Endodermal cell (in vitro differentiated cells): Measurements from ENCODE around the gene CDCA8. TPM values are rescaled to one million over a fixed set of nuclear protein-coding genes. Genes with fewer than 3 reads are reported as not detected.

Experiments used
- DNase-seq: peaks from one replicate; pipeline ENCODE4 v3.0.0-alpha.2; 2017
- H3K27ac ChIP-seq: 2 replicates; pipeline ENCODE4 v1.5.1; 2013; ENCODE audit warnings: mild to moderate bottlenecking, low read depth, low read length, moderate library complexity
- H3K27me3 ChIP-seq: 2 replicates; pipeline ENCODE4 v1.6.1; 2013; ENCODE audit warnings: mild to moderate bottlenecking, low read length, moderate library complexity; ENCODE audit not compliant: insufficient read depth, control insufficient read depth, poor library complexity, severe bottlenecking
- H3K36me3 ChIP-seq: 2 replicates; pipeline ENCODE4 v1.7.0; 2013; ENCODE audit warnings: mild to moderate bottlenecking, low read length, moderate library complexity; ENCODE audit not compliant: control insufficient read depth, insufficient read depth
- H3K4me1 ChIP-seq: one replicate; pipeline ENCODE4 v1.7.0; 2013; ENCODE audit warnings: low read length; ENCODE audit not compliant: control insufficient read depth, insufficient read depth
- H3K4me3 ChIP-seq: 2 replicates; pipeline ENCODE4 v1.5.1; 2013; ENCODE audit warnings: mild to moderate bottlenecking, low read length, moderate library complexity
- H3K9ac ChIP-seq: 2 replicates; pipeline ENCODE4 v1.6.1; 2013; ENCODE audit warnings: mild to moderate bottlenecking, low read length, moderate library complexity; ENCODE audit not compliant: poor library complexity, severe bottlenecking; ENCODE audit errors: extremely low read depth
- H3K9me3 ChIP-seq: 2 replicates; pipeline ENCODE4 v1.6.1; 2013; ENCODE audit warnings: mild to moderate bottlenecking, low read length, moderate library complexity; ENCODE audit not compliant: control insufficient read depth
- H3K27ac Mint-ChIP-seq: 2 replicates; pipeline ENCODE4 v1.8.0; 2020; ENCODE audit warnings: mixed read lengths
- H3K27me3 Mint-ChIP-seq: 2 replicates; pipeline ENCODE4 v1.8.0; 2021; ENCODE audit warnings: mild to moderate bottlenecking, mixed read lengths; ENCODE audit not compliant: insufficient read depth
- H3K36me3 Mint-ChIP-seq: 2 replicates; pipeline ENCODE4 v1.8.0; 2020; ENCODE audit warnings: low read depth, mixed read lengths
- H3K4me1 Mint-ChIP-seq: 2 replicates; pipeline ENCODE4 v1.8.0; 2020; ENCODE audit warnings: mixed read lengths
- H3K4me3 Mint-ChIP-seq: 2 replicates; pipeline ENCODE4 v1.8.0; 2020; ENCODE audit warnings: mild to moderate bottlenecking, moderate library complexity, mixed read lengths
- H3K9me3 Mint-ChIP-seq: 2 replicates; pipeline ENCODE4 v1.8.0; 2020; ENCODE audit warnings: mild to moderate bottlenecking, mixed read lengths
- WGBS, 2 experiments: methylation state at CpG; one replicate each; pipeline versions ENCODE4 v1.1.5 to v1.1.7; 2013; ENCODE audit warnings: missing lambda C conversion rate in 2 of 2, mixed read lengths in 1 of 2; ENCODE audit not compliant: insufficient coverage in 1 of 2, insufficient read length in 1 of 2; 5-methylcytosine and 5-hydroxymethylcytosine counted together
- total RNA-seq, 2 donors: library from RNA; stranded (reverse); fragmentation: NEBNext Ultra II Directional in 1 of 2; extraction: Animal tissue kit (Norgen Biotek cat#: 25700) in 1 of 2; gene quantifications; 2 replicates in 1 of 2; 3 replicates in 1 of 2; pipeline ENCODE4 v1.2.1, GENCODE V29; 2021
- TF ChIP-seq, protein P1 (sequence below): fragments of 200-600 bp; sonication (generic); conservative IDR thresholded peaks from 2 replicates; pipeline ENCODE4 v1.5.0; 2021; ENCODE audit warnings: antibody characterized with exemption, mild to moderate bottlenecking

CDCA8 gene
- total RNA-seq, 2 donors from 2014 or later = 27.7 to 49.7 TPM

DNA sequence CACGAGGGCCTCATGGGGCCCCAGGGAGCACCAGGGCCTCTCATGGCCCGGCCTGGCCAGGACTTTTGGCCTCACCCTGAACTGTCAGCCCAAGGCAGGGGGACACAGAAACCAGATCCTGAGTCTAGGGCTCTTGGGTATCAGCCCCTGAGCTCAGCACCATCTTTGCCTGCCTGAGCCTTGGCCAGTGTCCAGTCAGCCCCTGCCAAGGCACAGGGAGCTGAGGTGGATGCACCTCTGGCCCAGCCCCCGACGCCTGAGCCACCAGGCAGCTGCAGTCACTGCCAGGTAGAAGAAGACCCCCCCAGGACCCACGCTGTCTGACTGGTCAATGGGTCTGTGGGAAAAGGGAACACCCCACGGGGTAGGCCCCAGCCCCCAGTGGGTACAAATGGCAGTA lies 25.3 kb downstream of the CDCA8 start:
- Histone ChIP-seq H3K4me1 (no peaks in the 10 kb centered on the region), H3K9me3 (no peaks in the 10 kb centered on the region), H3K27ac (no peak overlapping the region), H3K27me3 (no peaks in the 10 kb centered on the region), H3K36me3 (no peaks in the 10 kb centered on the region), H3K9ac (no peak overlapping the region), H3K4me3 (no peak overlapping the region)
- Mint-ChIP-seq H3K4me3 (no peak overlapping the region), H3K4me1 (no peaks in the 10 kb centered on the region), H3K27me3 (peaks cover 6% of the 10 kb centered on the region), H3K36me3 (no peaks in the 10 kb centered on the region), H3K27ac (no peak overlapping the region), H3K9me3 (no peaks in the 10 kb centered on the region)
- TF ChIP-seq, protein P1, sequence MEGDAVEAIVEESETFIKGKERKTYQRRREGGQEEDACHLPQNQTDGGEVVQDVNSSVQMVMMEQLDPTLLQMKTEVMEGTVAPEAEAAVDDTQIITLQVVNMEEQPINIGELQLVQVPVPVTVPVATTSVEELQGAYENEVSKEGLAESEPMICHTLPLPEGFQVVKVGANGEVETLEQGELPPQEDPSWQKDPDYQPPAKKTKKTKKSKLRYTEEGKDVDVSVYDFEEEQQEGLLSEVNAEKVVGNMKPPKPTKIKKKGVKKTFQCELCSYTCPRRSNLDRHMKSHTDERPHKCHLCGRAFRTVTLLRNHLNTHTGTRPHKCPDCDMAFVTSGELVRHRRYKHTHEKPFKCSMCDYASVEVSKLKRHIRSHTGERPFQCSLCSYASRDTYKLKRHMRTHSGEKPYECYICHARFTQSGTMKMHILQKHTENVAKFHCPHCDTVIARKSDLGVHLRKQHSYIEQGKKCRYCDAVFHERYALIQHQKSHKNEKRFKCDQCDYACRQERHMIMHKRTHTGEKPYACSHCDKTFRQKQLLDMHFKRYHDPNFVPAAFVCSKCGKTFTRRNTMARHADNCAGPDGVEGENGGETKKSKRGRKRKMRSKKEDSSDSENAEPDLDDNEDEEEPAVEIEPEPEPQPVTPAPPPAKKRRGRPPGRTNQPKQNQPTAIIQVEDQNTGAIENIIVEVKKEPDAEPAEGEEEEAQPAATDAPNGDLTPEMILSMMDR = no peak
- WGBS, 2 experiments = 83 to 85% methylated on average over 6 of the region's 6 CpGs
- no peak for DNase-seq

DNA sequence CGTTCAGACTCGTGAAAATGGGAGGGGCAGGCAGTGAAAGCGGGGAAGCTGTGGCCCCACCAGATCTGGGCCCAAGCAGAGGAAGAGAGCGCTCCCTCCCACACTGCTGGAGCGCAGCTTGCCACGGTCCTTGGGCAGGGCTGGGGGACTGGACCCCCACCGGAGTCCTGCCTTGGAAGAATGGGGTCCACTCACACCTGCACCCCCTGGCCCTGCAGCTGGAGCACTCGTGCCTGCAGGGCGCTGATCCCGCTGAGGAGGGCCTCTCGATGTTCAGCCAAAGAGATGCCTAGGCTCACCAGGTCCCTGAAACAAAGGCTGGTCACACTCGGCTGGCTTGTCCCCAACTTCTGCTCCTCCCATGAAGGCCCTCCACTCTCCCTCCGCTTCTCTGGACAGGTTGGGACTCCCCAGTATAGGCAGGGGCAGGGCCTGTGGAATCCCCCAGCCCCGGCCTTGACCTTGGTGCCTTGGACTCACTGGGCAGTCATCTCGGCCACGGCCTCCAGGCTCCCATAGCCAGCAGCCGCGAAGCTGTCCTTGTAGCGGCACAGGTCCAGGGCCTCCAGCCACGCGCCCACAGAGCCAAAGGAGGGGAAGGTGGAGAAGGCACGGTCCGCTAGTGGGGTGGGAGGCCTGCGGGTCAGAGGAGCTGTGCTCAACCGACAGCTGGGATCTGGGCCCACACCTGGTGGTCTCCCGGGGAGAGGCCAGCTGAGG lies 26.0 kb downstream of the CDCA8 start:
- H3K9me3 Mint-ChIP-seq = no peaks in the 10 kb centered on the region
- H3K27me3 Mint-ChIP-seq = peaks cover 6% of the 10 kb centered on the region
- Histone ChIP-seq H3K36me3 (no peaks in the 10 kb centered on the region), H3K4me1 (no peaks in the 10 kb centered on the region), H3K4me3 (no peak overlapping the region), H3K27ac (no peak overlapping the region), H3K9ac (no peak overlapping the region), H3K27me3 (no peaks in the 10 kb centered on the region), H3K9me3 (no peaks in the 10 kb centered on the region)
- no peak overlapping the region for H3K4me3 Mint-ChIP-seq
- DNase-seq = no peak
- 92 to 93% methylated on average over 18 to 26 of the region's 26 CpGs for WGBS, 2 experiments
- no peak overlapping the region for H3K27ac Mint-ChIP-seq
- TF ChIP-seq, protein P1 = no peak
- no peaks in the 10 kb centered on the region for H3K36me3 Mint-ChIP-seq
- H3K4me1 Mint-ChIP-seq = peaks cover 2% of the 10 kb centered on the region

DNA sequence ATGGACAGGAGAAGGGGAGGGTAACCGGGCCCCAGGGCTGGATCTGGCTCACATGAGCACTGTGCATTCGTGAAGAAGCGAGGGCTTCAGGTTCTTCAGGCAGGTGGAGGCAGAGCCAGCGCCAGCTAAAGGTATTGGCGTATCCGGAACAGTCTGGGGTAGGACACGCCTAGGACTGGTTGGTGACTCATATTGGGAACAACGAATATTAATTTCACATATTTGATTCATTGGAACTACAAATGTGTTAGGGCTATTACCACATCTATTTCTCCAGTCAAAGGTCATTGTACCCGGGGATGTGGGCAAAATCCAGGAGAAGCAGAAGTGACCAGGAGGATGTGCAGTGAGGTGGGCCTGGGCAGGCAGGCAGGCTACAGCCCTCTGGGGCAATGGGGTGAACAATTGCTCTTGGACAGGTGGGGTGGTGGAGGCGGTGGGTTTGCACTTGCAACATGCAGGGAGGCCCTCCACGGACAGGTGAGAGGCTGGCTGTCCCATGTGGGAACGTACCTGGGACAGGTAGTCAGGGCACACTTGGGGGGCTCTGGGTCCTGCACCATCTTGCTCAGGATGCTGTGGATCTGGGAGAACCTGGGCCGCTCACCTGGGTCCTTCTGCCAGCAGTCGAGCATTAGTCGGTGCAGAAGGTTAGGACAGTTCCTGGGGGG lies 26.7 kb downstream of the CDCA8 start:
- TF ChIP-seq, protein P1 = no peak
- 92 to 97% methylated on average over 11 to 15 of the region's 15 CpGs for WGBS, 2 experiments
- Mint-ChIP-seq H3K27ac (no peak overlapping the region), H3K4me1 (peaks cover 9% of the 10 kb centered on the region), H3K9me3 (no peaks in the 10 kb centered on the region), H3K27me3 (peaks cover 6% of the 10 kb centered on the region), H3K36me3 (no peaks in the 10 kb centered on the region), H3K4me3 (no peak overlapping the region)
- Histone ChIP-seq H3K9me3 (no peaks in the 10 kb centered on the region), H3K27ac (no peak overlapping the region), H3K4me1 (no peaks in the 10 kb centered on the region), H3K27me3 (no peaks in the 10 kb centered on the region), H3K9ac (no peak overlapping the region), H3K36me3 (no peaks in the 10 kb centered on the region), H3K4me3 (no peak overlapping the region)
- DNase-seq = no peak
